ENCODE measurements around the gene SRSF11.
"Not testable (repeated sequence)": the region's sequence is repeated elsewhere in the genome, so short reads cannot be mapped to it uniquely, and the experiment has no call there.

DNA sequence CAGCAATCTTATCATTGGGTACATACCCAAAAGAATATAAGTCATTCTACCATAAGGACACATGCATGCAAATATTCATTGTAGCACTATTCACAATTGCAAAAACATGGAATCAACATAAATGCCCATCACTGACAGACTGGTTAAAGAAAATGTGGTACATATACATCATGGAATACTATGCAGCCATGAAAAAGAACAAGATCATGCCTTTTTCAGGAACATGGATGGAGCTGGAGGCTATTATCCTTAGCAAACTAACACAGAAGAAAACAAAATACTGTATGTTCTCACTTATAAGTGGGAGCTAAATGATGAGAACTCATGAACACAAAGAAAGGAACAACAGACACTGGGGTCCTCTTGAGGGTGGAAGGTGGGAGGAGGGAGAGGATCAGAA lies 28.7 kb upstream of the SRSF11 start:
- TF ChIP-seq, protein P1, sequence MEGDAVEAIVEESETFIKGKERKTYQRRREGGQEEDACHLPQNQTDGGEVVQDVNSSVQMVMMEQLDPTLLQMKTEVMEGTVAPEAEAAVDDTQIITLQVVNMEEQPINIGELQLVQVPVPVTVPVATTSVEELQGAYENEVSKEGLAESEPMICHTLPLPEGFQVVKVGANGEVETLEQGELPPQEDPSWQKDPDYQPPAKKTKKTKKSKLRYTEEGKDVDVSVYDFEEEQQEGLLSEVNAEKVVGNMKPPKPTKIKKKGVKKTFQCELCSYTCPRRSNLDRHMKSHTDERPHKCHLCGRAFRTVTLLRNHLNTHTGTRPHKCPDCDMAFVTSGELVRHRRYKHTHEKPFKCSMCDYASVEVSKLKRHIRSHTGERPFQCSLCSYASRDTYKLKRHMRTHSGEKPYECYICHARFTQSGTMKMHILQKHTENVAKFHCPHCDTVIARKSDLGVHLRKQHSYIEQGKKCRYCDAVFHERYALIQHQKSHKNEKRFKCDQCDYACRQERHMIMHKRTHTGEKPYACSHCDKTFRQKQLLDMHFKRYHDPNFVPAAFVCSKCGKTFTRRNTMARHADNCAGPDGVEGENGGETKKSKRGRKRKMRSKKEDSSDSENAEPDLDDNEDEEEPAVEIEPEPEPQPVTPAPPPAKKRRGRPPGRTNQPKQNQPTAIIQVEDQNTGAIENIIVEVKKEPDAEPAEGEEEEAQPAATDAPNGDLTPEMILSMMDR (IDR thresholded peaks at IDR 0.05), result not testable (repeated sequence)
- not testable (repeated sequence) for TF ChIP-seq POLR2A, POLR2AphosphoS5 (IDR thresholded peaks at IDR 0.05)

All from sigmoid colon (tissue), 4 donors.